T-helper 22 cell (primary cell): ENCODE measurements around the gene DDX28.
A peak's percentile ranks its signal among the peaks of the same experiment; 100 is the strongest.
"Not testable (repeated sequence)": the region's sequence is repeated elsewhere in the genome, so short reads cannot be mapped to it uniquely, and the experiment has no call there.

Experiments used
- DNase-seq: peaks from one replicate; pipeline ENCODE4 v3.0.0-alpha.2; 2020; ENCODE audit warnings: low read depth

DDX28 gene

DNA sequence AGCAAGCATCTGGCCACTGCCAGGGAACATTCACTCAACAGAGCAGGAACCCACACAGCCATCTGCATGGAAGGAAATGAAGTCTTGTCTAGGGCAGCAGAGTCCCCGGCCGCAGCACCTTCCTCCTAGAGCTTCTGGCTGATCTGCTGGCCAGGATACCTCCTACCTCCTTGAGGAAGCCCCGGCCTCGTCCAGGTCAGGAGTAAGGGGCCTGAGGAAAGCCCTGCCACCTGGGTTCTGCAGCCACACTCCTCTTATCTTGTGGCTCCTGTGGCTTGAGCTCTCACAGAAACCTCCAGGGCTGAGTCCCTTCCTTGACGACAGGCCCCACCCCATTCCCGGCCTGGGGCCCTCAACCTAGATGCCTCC, 29.0 kb downstream of the DDX28 start:
- DNase-seq: not testable (repeated sequence)

GRCh38 chr16:67993207-67994039, 29.6 kb downstream of the DDX28 start:
- DNase-seq: peak; percentile 67

DNA sequence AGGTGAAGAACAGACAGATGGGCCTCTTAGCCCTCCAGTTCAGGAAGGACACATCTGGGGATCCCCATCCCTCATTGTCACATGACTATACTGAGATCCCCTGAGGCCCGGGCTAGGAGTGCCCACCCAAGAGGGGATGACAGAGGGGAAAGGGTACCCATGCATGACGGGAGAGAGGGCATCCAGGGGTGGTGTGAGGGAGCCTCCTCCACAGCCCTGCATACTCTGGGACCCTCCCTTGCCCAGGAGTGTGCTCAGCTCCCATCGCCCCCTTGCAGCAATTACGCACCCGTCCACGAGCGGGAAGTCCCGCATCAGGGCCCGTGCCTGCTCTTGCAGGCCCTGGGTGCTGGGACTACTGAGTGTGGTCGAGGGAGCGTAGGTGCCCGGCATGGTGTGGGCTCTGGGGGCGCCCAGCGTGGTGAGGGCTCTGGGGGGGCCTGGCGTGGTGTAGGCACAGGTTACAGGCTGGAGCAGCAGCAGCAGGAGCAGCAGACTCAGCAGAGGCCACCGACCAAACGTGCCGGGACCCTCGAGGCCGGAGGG, 30.3 kb downstream of the DDX28 start:
- DNase-seq: no peak

DNA sequence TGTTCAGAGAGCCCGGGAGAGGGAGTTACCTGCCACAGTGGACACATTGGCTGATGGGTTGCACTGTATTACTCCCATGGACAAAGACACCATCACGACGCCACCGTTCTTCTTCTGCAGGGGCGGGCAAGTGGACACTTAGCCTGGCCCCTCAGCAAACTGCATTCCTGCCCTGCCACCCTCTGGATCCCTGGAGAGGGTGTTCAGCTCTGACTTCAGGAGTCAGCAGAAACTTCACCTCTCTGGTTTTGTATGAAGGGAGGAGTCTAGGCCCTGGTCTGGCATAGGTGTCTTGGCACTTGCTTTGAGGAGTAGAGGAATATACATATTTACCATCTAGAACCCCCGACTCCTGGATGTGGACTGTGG, 33.0 kb downstream of the DDX28 start:
- no peak for DNase-seq

- DNase-seq: no peak
These were observed 33.6 kb downstream of the DDX28 start for GRCh38 chr16:67989322-67990017.

DNA sequence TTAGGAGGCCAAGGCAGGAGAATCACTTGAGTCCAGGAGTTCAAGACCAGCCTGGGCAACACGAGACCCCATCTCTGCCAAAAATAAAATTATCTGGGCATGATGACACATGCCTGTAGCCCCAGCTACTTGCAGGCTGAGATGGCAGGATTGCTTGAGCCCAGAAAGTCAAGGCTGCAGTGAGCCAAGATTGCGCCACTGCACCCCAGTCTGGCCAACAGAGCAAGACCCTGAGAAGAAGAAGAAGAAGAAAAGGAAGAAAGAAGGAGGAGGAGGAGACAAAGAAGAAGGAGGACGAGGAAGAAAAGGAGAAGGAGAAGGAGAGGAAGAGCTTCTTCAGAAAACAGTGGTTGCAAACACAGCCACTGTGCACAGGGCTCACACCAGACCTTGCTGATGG, 34.4 kb downstream of the DDX28 start:
- no peak for DNase-seq

GRCh38 chr16:67987460-67988160, 35.4 kb downstream of the DDX28 start:
- no peak for DNase-seq

- no peak for DNase-seq
These were observed 36.1 kb downstream of the DDX28 start for GRCh38 chr16:67986949-67987348.

DNA sequence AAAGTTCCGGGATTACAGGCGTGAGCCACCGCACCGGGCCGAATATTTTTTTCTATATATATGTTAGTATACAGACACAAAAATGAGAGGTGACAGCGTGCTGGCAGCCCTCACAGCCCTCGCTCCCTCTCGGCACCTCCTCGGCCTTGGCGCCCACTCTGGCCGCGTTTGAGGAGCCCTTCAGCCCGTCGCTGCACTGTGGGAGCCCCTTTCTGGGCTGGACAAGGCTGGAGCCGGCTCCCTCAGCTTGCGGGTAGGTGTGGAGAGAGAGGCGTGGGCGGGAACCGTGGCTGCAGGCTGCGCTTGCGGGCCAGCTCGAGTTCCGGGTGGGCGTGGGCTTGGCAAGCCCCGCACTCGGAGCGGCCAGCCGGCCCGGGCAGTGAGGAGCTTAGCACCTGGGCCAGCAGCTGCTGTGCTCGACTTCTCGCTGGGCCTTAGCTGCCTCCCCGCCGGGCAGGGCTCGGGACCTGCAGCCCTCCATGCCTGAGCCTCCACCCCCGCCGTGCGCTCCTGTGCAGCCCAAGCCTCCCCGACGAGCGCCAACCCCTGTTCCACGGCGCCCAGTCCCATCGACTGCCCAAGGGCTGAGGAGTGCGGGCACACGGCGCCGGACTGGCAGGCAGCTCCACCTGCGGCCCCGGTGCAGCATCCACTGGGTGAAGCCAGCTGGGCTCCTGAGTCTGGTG, 40.9 kb downstream of the DDX28 start:
- no peak for DNase-seq

- no peak for DNase-seq
These were observed 42.9 kb downstream of the DDX28 start, which contains the start of gene DPEP3 for GRCh38 chr16:67979955-67980678. TSS of gene DPEP3 (minus strand) at chr16:67980499. CDS start at chr16:67980380, 119 bp downstream.

DNA sequence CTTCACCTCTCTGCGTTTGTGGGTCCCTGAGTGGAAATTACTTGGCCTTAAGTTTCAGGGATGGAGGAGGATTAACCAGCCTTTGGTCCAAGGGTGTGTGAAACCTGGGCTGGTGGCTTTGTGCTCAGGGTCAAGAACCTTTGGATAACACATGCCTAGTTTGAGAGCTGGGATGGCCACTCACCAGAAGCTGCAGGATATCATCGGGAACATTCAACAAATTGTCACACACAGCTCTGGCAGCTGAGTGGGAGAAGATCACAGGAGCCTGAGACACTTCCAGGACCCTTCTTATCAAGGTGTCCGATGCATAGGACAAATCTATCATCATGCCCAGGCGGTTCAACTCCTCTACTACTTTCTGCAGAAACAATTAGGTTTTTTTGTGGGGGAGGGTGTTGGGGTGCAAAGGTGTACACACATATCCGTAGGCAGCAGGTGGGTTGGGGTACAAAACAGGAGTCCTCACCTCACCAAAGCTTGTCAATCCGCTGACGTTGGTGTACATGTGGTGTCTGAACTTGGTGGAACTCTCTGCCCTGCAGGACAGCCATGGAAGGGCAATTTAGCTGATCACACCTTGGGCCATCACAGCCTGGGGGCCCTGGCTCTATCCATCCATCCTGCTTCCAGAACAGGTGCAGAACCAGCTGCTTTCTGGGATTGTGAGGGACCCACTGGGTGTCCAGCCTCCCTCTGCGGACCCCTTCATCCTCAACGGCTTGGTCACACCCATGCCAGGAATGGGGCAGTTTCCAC, 45.4 kb downstream of the DDX28 start:
- no peak for DNase-seq

DNA sequence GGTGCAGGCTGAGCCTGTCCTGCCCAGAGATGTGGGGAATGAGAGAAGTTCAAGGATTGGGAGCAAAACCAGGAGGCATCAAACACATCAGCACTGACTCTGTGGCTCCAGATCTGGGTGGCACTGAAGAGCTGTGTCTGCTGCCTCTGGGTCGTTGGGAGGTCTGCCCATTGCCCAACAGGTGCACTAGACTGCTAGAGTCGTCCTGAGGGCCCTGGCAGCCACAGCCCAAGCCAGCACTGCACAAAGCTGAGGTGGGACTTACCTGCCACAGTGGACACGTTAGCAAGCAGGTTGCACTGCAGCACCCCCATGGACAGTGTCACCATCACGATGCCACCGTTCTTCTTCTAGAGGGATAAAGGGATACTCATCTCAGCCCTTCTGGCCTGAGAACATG, 46.0 kb downstream of the DDX28 start:
- DNase-seq: no peak

- no peak for DNase-seq
These were observed 46.8 kb downstream of the DDX28 start for GRCh38 chr16:67976205-67976604.

DNA sequence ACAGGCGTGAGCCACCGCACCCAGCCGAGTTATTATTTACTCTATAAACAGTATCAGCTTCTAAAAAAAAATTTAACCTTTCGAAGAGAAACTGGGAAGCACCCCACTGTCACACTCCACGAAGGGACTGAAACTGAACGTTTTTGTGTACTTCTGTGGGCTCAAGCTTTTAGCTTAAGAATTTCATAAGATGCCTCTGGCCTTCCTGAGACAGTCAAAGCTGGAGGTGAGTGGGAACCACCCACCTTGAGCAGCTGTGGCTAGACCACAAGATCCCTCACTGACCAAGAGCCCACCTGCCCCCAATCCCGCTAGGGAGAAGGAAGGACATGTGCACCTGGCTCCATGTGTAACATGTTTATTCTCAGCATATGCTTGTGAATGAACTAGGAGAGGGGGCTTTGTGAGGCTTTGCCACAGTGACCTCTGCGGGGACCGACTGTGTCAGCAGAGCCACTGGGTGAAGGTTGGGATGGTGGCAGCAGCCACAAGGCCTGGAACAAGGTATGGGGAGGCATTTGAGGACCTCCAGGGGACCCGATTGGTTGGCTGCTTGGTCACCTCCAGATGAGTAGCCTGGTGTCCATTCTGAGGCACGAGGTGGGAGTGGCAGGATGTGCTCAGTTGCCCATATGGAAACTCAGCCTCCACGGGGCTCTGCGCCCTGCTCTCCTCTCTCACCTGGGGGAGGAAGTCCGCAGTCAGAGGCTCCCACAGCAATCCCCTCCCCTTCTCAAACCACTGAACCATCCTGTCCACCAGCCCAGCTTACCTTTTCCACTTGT, 47.5 kb downstream of the DDX28 start:
- no peak for DNase-seq

DNA sequence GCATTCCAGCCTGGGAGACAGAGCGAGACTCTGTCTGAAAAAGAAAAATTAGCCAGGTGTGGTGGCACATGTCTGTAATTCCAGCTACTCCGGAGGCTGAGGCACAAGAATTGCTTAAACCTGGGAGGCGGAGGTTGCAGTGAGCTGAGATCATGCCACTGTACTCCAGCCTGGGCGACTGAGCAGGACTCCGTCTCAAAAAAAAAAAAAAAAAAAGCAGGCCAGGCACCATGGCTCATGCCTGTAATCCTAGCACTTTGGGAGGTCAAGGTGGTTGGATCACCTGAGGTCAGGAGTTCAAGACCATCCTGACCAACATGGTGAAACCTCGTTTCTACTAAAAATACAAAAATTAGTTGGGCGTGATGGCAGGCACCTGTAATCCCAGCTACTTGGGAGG, 50.7 kb downstream of the DDX28 start:
- not testable (repeated sequence) for DNase-seq

GRCh38 chr16:67971111-67971510, 51.9 kb downstream of the DDX28 start:
- no peak for DNase-seq
